Adrenal gland (tissue), 12 donors: Measurements from ENCODE around the gene ZNF138. TPM values are rescaled to one million over a fixed set of nuclear protein-coding genes. Genes with fewer than 3 reads are reported as not detected.

Source experiments
- DNase-seq, 7 donors: peaks; one replicate each; pipeline ENCODE4 v3.0.0-alpha.2; 2019 to 2020
- H3K27ac ChIP-seq, 5 donors: fragments of 200-600 bp; sonication (generic) in 4 of 5; 1 replicate in 3 of 5; 2 replicates in 2 of 5; pipeline versions ENCODE4 v1.5.1 to v1.8.0; 2016 to 2020; ENCODE audit warnings: mild to moderate bottlenecking in 1 of 5
- H3K27me3 ChIP-seq: fragments of 200-600 bp; 2 replicates; pipeline ENCODE4 v1.8.0; 2021
- H3K36me3 ChIP-seq, 2 donors: fragments of 200-600 bp; replicated peaks in 1 of 2; 1 replicate in 1 of 2; 2 replicates in 1 of 2; pipeline versions ENCODE4 v1.5.1 to v1.8.0; 2018 to 2022
- H3K4me1 ChIP-seq, 2 donors: fragments of 200-600 bp; replicated peaks in 1 of 2; 1 replicate in 1 of 2; 2 replicates in 1 of 2; pipeline versions ENCODE4 v1.5.1 to v1.8.0; 2018 to 2021
- H3K4me3 ChIP-seq, 4 donors: fragments of 200-600 bp; sonication (generic) in 3 of 4; one replicate each; pipeline ENCODE4 v1.5.1; 2016 to 2018
- H3K9me3 ChIP-seq, 3 donors: fragments of 200-600 bp; sonication (generic) in 1 of 3; replicated peaks in 1 of 3; 1 replicate in 2 of 3; 2 replicates in 1 of 3; pipeline versions ENCODE4 v1.5.1 to v1.8.0; 2016 to 2021
- CTCF ChIP-seq, 6 experiments: fragments of 450-650 bp in 4 of 6; fragments of 200-600 bp in 2 of 6; sonication (generic) in 1 of 6; IDR thresholded peaks; 1 replicate in 5 of 6; 2 replicates in 1 of 6; pipeline versions ENCODE4 v1.5.1 to v1.8.0; 2016 to 2021; ENCODE audit warnings: antibody characterized with exemption in 6 of 6, mild to moderate bottlenecking in 2 of 6, moderate library complexity in 1 of 6
- POLR2A ChIP-seq, 2 donors: fragments of 450-650 bp; IDR thresholded peaks; one replicate each; pipeline ENCODE4 v1.6.1; 2017; ENCODE audit warnings: antibody characterized with exemption in 2 of 2, mild to moderate bottlenecking in 2 of 2, moderate library complexity in 1 of 2
- WGBS, 4 donors: extraction: QIAGEN DNeasy Blood & Tissue Kit in 2 of 4; methylation state at CpG; one replicate each; pipeline versions ENCODE4 v1.1.5 to v1.1.7; 2013 to 2017; 5-methylcytosine and 5-hydroxymethylcytosine counted together
- intact Hi-C, 2 donors: fragments of 100-400 bp; cut with DNase I; formaldehyde crosslinking; loops; one replicate each; pipeline versions ENCODE4 v1.14.1 to v1.15.0; 2022 to 2023
- polyA plus RNA-seq, 3 donors: library from polyadenylated mRNA; stranded (reverse); fragments of 200-250 nt in 2 of 3; fragments of 350-450 nt in 1 of 3; fragmentation: Illumina TruSeq in 1 of 3; extraction: RNeasy Lipid Tissue Mini Kit (QIAGEN cat#74804) in 1 of 3; gene quantifications; one replicate each; pipeline ENCODE4 v1.2.3, GENCODE V29; 2013 to 2014
- total RNA-seq, 9 donors: library from RNA; depleted of rRNA in 4 of 9; stranded (reverse); fragments of >200 nt in 4 of 9; fragments of 120-200 nt in 1 of 9; fragmentation: NEBNext Ultra II Directional in 1 of 9; extraction: Animal tissue kit (Norgen Biotek cat#: 25700) in 1 of 9; gene quantifications; one replicate each; pipeline versions ENCODE4 v1.1.0 to v1.2.4, GENCODE V29; 2013 to 2023
- donor health status: healthy with polysubstance abuse.
- donor health status: Bipolar disorder and iron deficiency.
- donor health status: DM: yes; HTN: yes; CAD: no.
- donor health status: DM: no; HTN: no; CAD: no.
- donor health status: DM: no; HTN: no; CAD: no.
- donor health status: DM: yes; HTN: yes; CAD: no.

ZNF138 gene
- total and polyA plus RNA-seq, 12 donors, result 6.1 to 29.3 (median 14.7) TPM

- Histone ChIP-seq H3K27me3 (no peaks in the 10 kb centered on the region), H3K9me3 (no peaks in the 10 kb centered on the region), H3K27ac (no peak overlapping the region), H3K4me1 (peaks cover 0 to 5% of the 10 kb centered on the region in 2 donors), H3K4me3 (no peak overlapping the region), H3K36me3 (no peaks in the 10 kb centered on the region)
- WGBS, 4 donors, result 88 to 92% (median 90%) methylated on average over 23 of the region's 23 CpGs
- no peak for TF ChIP-seq POLR2A (IDR thresholded peaks at IDR 0.05)
- no peak for TF ChIP-seq CTCF (IDR thresholded peaks at IDR 0.05)
- DNase-seq, result peak in 2 of 7 donors; percentile 8 to 34
- intact Hi-C loops, result no loop called here
These were observed 81.6 kb downstream of the ZNF138 start for GRCh38 chr7:64875658-64876406.

- H3K4me3 ChIP-seq, result peak overlapping the region in 2 of 4 donors; percentile 22 to 53
- TF ChIP-seq CTCF (IDR thresholded peaks at IDR 0.05), result no peak
- TF ChIP-seq POLR2A (IDR thresholded peaks at IDR 0.05), result no peak
- peaks cover 0 to 5% of the 10 kb centered on the region in 2 donors for H3K4me1 ChIP-seq
- no peaks in the 10 kb centered on the region for H3K36me3 ChIP-seq
- H3K27ac ChIP-seq, result no peak overlapping the region
- H3K27me3 ChIP-seq, result no peaks in the 10 kb centered on the region
- intact Hi-C loops, result no loop called here
- 18 to 38% (median 22%) methylated on average over 18 to 39 of the region's 39 CpGs for WGBS, 4 donors
- H3K9me3 ChIP-seq, result no peaks in the 10 kb centered on the region
- peak; percentile 67 to 88 (median 78) for DNase-seq
These were observed 82.8 kb downstream of the ZNF138 start for GRCh38 chr7:64876792-64877713.

- intact Hi-C loops, result no loop called here
- 78 to 89% (median 79%) methylated on average over 21 to 34 of the region's 34 CpGs for WGBS, 4 donors
These were observed 83.7 kb downstream of the ZNF138 start for GRCh38 chr7:64877714-64878610.

GRCh38 chr7:64878684-64879083, 84.5 kb downstream of the ZNF138 start:
- Histone ChIP-seq H3K9me3 (no peaks in the 10 kb centered on the region), H3K4me1 (peaks cover 0 to 5% of the 10 kb centered on the region in 2 donors), H3K27ac (no peak overlapping the region), H3K27me3 (no peaks in the 10 kb centered on the region), H3K36me3 (no peaks in the 10 kb centered on the region), H3K4me3 (no peak overlapping the region)
- intact Hi-C loops, result no loop called here
- peak in 5 of 7 donors; percentile 19 to 47 (median 33) for DNase-seq
- TF ChIP-seq POLR2A (IDR thresholded peaks at IDR 0.05) (no peak), CTCF (IDR thresholded peaks at IDR 0.05) (no peak)
- WGBS, 4 donors, result 47 to 75% (median 59%) methylated on average over 5 of the region's 5 CpGs

More at GRCh38 chr7:64877714-64878610, 83.7 kb downstream of the ZNF138 start:
- no peaks in the 10 kb centered on the region for H3K36me3 ChIP-seq
- H3K4me1 ChIP-seq, result peaks cover 0 to 5% of the 10 kb centered on the region in 2 donors
- H3K27me3 ChIP-seq, result no peaks in the 10 kb centered on the region
- H3K4me3 ChIP-seq, result peak overlapping the region in 1 of 4 donors; percentile 53
- H3K9me3 ChIP-seq, result no peaks in the 10 kb centered on the region
- H3K27ac ChIP-seq, result no peak overlapping the region
- no peak for TF ChIP-seq POLR2A (IDR thresholded peaks at IDR 0.05)
- peak in 2 of 7 donors; percentile 14 to 50 for DNase-seq
